Right cardiac atrium (tissue), 5 donors: ENCODE results near the gene USP17L28. TPM values are rescaled to one million over a fixed set of nuclear protein-coding genes. Genes with fewer than 3 reads are reported as not detected.
"Not testable (repeated sequence)": the region's sequence is repeated elsewhere in the genome, so short reads cannot be mapped to it uniquely, and the experiment has no call there.

ENCODE experiments used
- ATAC-seq, 2 donors: fragments of 200-7000 bp; cut with Tn5 transposase; one replicate each; pipeline versions ENCODE4 v1.8.0 to v1.9.1; 2020; ENCODE audit warnings: moderate library complexity in 2 of 2, mild to moderate bottlenecking in 1 of 2
- DNase-seq, 3 donors: peaks; one replicate each; pipeline ENCODE4 v3.0.0-alpha.2; 2020
- H3K27ac ChIP-seq: one replicate; pipeline ENCODE4 v1.5.1; 2013; ENCODE audit warnings: mild to moderate bottlenecking, low read length, control low read depth, moderate library complexity
- H3K27me3 ChIP-seq: one replicate; pipeline ENCODE4 v1.6.1; 2013; ENCODE audit not compliant: control insufficient read depth, insufficient read depth
- H3K4me1 ChIP-seq: one replicate; pipeline ENCODE4 v1.6.1; 2013; ENCODE audit warnings: low read length; ENCODE audit not compliant: control insufficient read depth, insufficient read depth
- H3K4me3 ChIP-seq: one replicate; pipeline ENCODE4 v1.5.1; 2013; ENCODE audit warnings: low read length, control low read depth
- H3K9me3 ChIP-seq: one replicate; pipeline ENCODE4 v1.6.1; 2013; ENCODE audit warnings: low read length; ENCODE audit not compliant: control insufficient read depth
- WGBS: extraction: QIAGEN DNeasy Blood & Tissue Kit; methylation state at CpG from one replicate; pipeline ENCODE4 v1.1.7; 2013; 5-methylcytosine and 5-hydroxymethylcytosine counted together
- intact Hi-C, 4 donors: fragments of 100-400 bp; cut with DNase I; formaldehyde crosslinking; loops; one replicate each; pipeline versions ENCODE4 v1.11.0 to v1.14.0; 2022 to 2023
- long read RNA-seq, 4 donors: library from polyadenylated mRNA; unstranded; transcript quantifications; one replicate each; pipeline ENCODE4 v2.0.0, GENCODE V29; 2020 to 2021
- polyA plus RNA-seq: library from polyadenylated mRNA; stranded (reverse); fragments of 200-250 nt; gene quantifications from one replicate; pipeline ENCODE4 v1.2.3, GENCODE V29; 2013
- total RNA-seq, 4 donors: library from RNA; stranded (reverse); fragmentation: NEBNext Ultra II Directional; extraction: Animal tissue kit (Norgen Biotek cat#: 25700); gene quantifications; one replicate each; pipeline ENCODE4 v1.2.1, GENCODE V29; 2021
- donor health status: healthy with polysubstance abuse.
- donor health status: DM: no; HTN: yes; CAD: no.
- donor health status: DM: no; HTN: no; CAD: no.
- donor health status: DM: no; HTN: yes; CAD: no; lungs with severe emphysema.
- donor health status: DM: yes; HTN: yes; CAD: no.

The USP17L28 gene, protein sequence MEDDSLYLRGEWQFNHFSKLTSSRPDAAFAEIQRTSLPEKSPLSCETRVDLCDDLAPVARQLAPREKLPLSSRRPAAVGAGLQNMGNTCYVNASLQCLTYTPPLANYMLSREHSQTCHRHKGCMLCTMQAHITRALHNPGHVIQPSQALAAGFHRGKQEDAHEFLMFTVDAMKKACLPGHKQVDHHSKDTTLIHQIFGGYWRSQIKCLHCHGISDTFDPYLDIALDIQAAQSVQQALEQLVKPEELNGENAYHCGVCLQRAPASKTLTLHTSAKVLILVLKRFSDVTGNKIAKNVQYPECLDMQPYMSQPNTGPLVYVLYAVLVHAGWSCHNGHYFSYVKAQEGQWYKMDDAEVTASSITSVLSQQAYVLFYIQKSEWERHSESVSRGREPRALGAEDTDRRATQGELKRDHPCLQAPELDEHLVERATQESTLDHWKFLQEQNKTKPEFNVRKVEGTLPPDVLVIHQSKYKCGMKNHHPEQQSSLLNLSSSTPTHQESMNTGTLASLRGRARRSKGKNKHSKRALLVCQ
- total RNA-seq (not detected), polyA plus RNA-seq (not detected)
- long read RNA-seq, donor 1 = 0 reads
- long read RNA-seq, donor 2 = 0 reads
- long read RNA-seq, donor 3 = 0 reads
- long read RNA-seq, donor 4 = 0 reads

DNA sequence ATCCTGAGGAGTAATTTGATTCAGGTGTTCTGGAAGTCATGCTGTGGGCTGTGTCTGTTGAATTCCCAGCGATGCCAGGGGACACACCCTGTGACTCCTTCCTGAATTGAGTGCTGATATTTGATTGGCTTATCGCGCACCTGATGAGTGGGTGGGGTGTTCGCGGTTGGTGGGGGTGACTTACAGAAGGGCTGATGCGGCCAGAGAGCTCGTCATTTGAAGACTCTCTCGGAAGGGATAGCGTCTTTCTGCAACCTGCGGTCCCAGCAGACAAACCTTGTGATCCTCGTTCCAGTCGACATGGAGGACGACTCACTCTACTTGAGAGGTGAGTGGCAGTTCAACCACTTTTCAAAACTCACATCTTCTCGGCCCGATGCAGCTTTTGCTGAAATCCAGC lies at the start of gene USP17L28:
TSS of gene USP17L28 (plus strand) at position 301 of the 400 bp plus-strand sequence. CDS start at position 301, 0 bp downstream.
- no CpG with 5 or more reads among the region's 15 CpGs for WGBS
- H3K27me3 ChIP-seq, ATAC-seq, H3K27ac ChIP-seq, H3K4me3 ChIP-seq, DNase-seq, intact Hi-C loops, H3K4me1 ChIP-seq, H3K9me3 ChIP-seq: not testable (repeated sequence)

DNA sequence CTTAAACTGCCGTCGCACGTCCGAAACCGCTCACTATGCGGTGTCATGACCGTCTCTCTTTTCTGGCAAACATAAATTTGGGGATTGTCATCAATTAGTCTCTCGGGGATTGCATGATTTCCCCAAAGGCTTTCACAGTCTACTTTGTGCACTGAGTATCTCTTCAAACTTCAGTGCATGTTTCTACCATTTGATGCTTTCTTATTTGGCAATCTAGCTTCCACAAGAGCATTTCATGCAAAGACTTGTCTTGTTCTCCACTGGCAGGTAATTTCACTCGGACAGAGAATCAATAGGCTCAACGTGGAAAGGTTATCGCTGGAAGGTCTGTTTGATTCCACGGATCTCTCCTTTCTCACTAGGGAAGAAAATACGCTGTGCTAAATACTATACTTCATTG lies 24.5 kb upstream of the USP17L28 start:
- WGBS = 90% methylated on average over 1 of the region's 13 CpGs
- H3K9me3 ChIP-seq, ATAC-seq, H3K27me3 ChIP-seq, intact Hi-C loops, DNase-seq, H3K4me3 ChIP-seq, H3K4me1 ChIP-seq, H3K27ac ChIP-seq: not testable (repeated sequence)

DNA sequence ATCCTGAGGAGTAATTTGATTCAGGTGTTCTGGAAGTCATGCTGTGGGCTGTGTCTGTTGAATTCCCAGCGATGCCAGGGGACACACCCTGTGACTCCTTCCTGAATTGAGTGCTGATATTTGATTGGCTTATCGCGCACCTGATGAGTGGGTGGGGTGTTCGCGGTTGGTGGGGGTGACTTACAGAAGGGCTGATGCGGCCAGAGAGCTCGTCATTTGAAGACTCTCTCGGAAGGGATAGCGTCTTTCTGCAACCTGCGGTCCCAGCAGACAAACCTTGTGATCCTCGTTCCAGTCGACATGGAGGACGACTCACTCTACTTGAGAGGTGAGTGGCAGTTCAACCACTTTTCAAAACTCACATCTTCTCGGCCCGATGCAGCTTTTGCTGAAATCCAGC lies 23.8 kb upstream of the USP17L28 start, which contains the start of gene USP17L24:
TSS of gene USP17L24 (plus strand) at position 301 of the 400 bp plus-strand sequence. CDS start at position 301, 0 bp downstream.
- H3K4me3 ChIP-seq, DNase-seq, H3K27ac ChIP-seq, ATAC-seq, H3K9me3 ChIP-seq, H3K27me3 ChIP-seq, H3K4me1 ChIP-seq, intact Hi-C loops: not testable (repeated sequence)
- no CpG with 5 or more reads among the region's 15 CpGs for WGBS

DNA sequence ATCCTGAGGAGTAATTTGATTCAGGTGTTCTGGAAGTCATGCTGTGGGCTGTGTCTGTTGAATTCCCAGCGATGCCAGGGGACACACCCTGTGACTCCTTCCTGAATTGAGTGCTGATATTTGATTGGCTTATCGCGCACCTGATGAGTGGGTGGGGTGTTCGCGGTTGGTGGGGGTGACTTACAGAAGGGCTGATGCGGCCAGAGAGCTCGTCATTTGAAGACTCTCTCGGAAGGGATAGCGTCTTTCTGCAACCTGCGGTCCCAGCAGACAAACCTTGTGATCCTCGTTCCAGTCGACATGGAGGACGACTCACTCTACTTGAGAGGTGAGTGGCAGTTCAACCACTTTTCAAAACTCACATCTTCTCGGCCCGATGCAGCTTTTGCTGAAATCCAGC lies 19.1 kb upstream of the USP17L28 start, which contains the start of gene USP17L25:
TSS of gene USP17L25 (plus strand) at position 301 of the 400 bp plus-strand sequence. CDS start at position 301, 0 bp downstream.
- WGBS = no CpG with 5 or more reads among the region's 15 CpGs
- H3K4me1 ChIP-seq, DNase-seq: not testable (repeated sequence)

DNA sequence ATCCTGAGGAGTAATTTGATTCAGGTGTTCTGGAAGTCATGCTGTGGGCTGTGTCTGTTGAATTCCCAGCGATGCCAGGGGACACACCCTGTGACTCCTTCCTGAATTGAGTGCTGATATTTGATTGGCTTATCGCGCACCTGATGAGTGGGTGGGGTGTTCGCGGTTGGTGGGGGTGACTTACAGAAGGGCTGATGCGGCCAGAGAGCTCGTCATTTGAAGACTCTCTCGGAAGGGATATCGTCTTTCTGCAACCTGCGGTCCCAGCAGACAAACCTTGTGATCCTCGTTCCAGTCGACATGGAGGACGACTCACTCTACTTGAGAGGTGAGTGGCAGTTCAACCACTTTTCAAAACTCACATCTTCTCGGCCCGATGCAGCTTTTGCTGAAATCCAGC lies 14.3 kb upstream of the USP17L28 start, which contains the start of gene USP17L26:
TSS of gene USP17L26 (plus strand) at position 301 of the 400 bp plus-strand sequence. CDS start at position 301, 0 bp downstream.
- H3K27ac ChIP-seq, DNase-seq, ATAC-seq, H3K27me3 ChIP-seq, intact Hi-C loops, H3K4me3 ChIP-seq, H3K4me1 ChIP-seq, H3K9me3 ChIP-seq: not testable (repeated sequence)
- 91% methylated on average over 10 of the region's 15 CpGs for WGBS

More for the DNA sequence above, 19.1 kb upstream of the USP17L28 start, which contains the start of gene USP17L25:
- H3K9me3 ChIP-seq, ATAC-seq, intact Hi-C loops, H3K27me3 ChIP-seq, H3K4me3 ChIP-seq, H3K27ac ChIP-seq: not testable (repeated sequence)

DNA sequence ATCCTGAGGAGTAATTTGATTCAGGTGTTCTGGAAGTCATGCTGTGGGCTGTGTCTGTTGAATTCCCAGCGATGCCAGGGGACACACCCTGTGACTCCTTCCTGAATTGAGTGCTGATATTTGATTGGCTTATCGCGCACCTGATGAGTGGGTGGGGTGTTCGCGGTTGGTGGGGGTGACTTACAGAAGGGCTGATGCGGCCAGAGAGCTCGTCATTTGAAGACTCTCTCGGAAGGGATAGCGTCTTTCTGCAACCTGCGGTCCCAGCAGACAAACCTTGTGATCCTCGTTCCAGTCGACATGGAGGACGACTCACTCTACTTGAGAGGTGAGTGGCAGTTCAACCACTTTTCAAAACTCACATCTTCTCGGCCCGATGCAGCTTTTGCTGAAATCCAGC lies 9.6 kb upstream of the USP17L28 start, which contains the start of gene USP17L5:
TSS of gene USP17L5 (plus strand) at position 301 of the 400 bp plus-strand sequence. CDS start at position 301, 0 bp downstream.
- H3K9me3 ChIP-seq, H3K27me3 ChIP-seq, H3K27ac ChIP-seq, DNase-seq, H3K4me1 ChIP-seq, H3K4me3 ChIP-seq, intact Hi-C loops, ATAC-seq: not testable (repeated sequence)
- no CpG with 5 or more reads among the region's 15 CpGs for WGBS

DNA sequence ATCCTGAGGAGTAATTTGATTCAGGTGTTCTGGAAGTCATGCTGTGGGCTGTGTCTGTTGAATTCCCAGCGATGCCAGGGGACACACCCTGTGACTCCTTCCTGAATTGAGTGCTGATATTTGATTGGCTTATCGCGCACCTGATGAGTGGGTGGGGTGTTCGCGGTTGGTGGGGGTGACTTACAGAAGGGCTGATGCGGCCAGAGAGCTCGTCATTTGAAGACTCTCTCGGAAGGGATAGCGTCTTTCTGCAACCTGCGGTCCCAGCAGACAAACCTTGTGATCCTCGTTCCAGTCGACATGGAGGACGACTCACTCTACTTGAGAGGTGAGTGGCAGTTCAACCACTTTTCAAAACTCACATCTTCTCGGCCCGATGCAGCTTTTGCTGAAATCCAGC lies 4.8 kb upstream of the USP17L28 start, which contains the start of gene USP17L27:
TSS of gene USP17L27 (plus strand) at position 301 of the 400 bp plus-strand sequence. CDS start at position 301, 0 bp downstream.
- H3K27ac ChIP-seq, H3K4me3 ChIP-seq, H3K9me3 ChIP-seq, intact Hi-C loops, DNase-seq, ATAC-seq, H3K4me1 ChIP-seq, H3K27me3 ChIP-seq: not testable (repeated sequence)
- no CpG with 5 or more reads among the region's 15 CpGs for WGBS

DNA sequence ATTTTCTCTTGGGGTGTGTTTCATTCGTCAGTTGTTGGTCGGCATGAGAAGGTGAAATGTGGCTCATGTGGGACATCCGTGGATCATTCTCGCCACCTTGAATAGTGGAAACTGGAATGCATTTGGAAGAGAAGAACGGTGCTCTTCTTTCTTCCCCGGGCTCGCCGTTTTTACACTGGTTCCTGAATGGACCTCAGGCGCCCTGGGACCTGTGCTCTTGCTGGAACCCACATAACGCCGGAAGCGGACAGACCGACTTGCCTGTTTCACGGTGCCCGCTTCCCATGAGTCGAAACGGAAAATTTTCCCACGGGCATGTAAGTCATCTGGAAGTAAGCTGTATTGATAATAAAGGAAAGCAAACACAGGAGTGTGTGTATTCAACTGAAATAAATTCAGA lies 2.2 kb downstream of the USP17L28 start:
- H3K4me3 ChIP-seq, H3K9me3 ChIP-seq, DNase-seq, ATAC-seq, intact Hi-C loops, H3K27me3 ChIP-seq, H3K27ac ChIP-seq, H3K4me1 ChIP-seq: not testable (repeated sequence)
- WGBS = 94% methylated on average over 13 of the region's 18 CpGs

DNA sequence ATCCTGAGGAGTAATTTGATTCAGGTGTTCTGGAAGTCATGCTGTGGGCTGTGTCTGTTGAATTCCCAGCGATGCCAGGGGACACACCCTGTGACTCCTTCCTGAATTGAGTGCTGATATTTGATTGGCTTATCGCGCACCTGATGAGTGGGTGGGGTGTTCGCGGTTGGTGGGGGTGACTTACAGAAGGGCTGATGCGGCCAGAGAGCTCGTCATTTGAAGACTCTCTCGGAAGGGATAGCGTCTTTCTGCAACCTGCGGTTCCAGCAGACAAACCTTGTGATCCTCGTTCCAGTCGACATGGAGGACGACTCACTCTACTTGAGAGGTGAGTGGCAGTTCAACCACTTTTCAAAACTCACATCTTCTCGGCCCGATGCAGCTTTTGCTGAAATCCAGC lies 4.6 kb downstream of the USP17L28 start, which contains the start of gene USP17L29:
TSS of gene USP17L29 (plus strand) at position 301 of the 400 bp plus-strand sequence. CDS start at position 301, 0 bp downstream.
- H3K4me1 ChIP-seq, ATAC-seq, intact Hi-C loops, DNase-seq, H3K27me3 ChIP-seq, H3K4me3 ChIP-seq, H3K9me3 ChIP-seq, H3K27ac ChIP-seq: not testable (repeated sequence)
- WGBS = no CpG with 5 or more reads among the region's 15 CpGs

DNA sequence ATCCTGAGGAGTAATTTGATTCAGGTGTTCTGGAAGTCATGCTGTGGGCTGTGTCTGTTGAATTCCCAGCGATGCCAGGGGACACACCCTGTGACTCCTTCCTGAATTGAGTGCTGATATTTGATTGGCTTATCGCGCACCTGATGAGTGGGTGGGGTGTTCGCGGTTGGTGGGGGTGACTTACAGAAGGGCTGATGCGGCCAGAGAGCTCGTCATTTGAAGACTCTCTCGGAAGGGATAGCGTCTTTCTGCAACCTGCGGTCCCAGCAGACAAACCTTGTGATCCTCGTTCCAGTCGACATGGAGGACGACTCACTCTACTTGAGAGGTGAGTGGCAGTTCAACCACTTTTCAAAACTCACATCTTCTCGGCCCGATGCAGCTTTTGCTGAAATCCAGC lies 14.1 kb downstream of the USP17L28 start, which contains the start of gene USP17L30:
TSS of gene USP17L30 (plus strand) at position 301 of the 400 bp plus-strand sequence. CDS start at position 301, 0 bp downstream.
- intact Hi-C loops, ATAC-seq, H3K4me3 ChIP-seq, H3K27ac ChIP-seq, H3K27me3 ChIP-seq, DNase-seq, H3K9me3 ChIP-seq, H3K4me1 ChIP-seq: not testable (repeated sequence)
- no CpG with 5 or more reads among the region's 15 CpGs for whole genome bisulfite sequencing
